Cardiac muscle cell (in vitro differentiated cells and primary cell): ENCODE measurements around the gene LIN7B. TPM values are rescaled to one million over a fixed set of nuclear protein-coding genes. Genes with fewer than 3 reads are reported as not detected.
"Not testable (repeated sequence)": the region's sequence is repeated elsewhere in the genome, so short reads cannot be mapped to it uniquely, and the experiment has no call there.

Experiments used
- DNase-seq, 2 donors: peaks; one replicate each; pipeline versions ENCODE4 v3.0.0 to v3.0.0-alpha.2; 2010 to 2017; ENCODE audit warnings: low read depth in 1 of 2, low spot score in 1 of 2
- H3K27ac ChIP-seq: fragments of 200-600 bp; sonication (generic); 2 replicates; pipeline ENCODE4 v1.5.1; 2016
- H3K27me3 ChIP-seq: fragments of 200-600 bp; sonication (generic); 2 replicates; pipeline ENCODE4 v1.6.0; 2016; ENCODE audit warnings: control low read depth
- H3K36me3 ChIP-seq: fragments of 200-600 bp; sonication (generic); 2 replicates; pipeline ENCODE4 v1.5.1; 2016; ENCODE audit warnings: control low read depth
- H3K4me1 ChIP-seq: fragments of 200-600 bp; sonication (generic); 2 replicates; pipeline ENCODE4 v1.8.1; 2017; ENCODE audit warnings: low read depth, mild to moderate bottlenecking, mixed run types
- H3K4me3 ChIP-seq: fragments of 200-600 bp; sonication (generic); 2 replicates; pipeline ENCODE4 v1.5.1; 2016; ENCODE audit warnings: mild to moderate bottlenecking
- H3K9me3 ChIP-seq: fragments of 200-600 bp; sonication (generic); 2 replicates; pipeline ENCODE4 v1.5.1; 2017; ENCODE audit warnings: low read depth, mild to moderate bottlenecking, control low read depth
- CTCF ChIP-seq: IDR thresholded peaks from 2 replicates; pipeline ENCODE4 v1.5.1; 2012; ENCODE audit warnings: low read depth, mild to moderate bottlenecking, low read length
- polyA plus RNA-seq: library from polyadenylated mRNA; unstranded; fragments of >200 nt; fragmentation: Nextera tagmentation; extraction: Ambion mirVana; gene quantifications from 2 replicates; pipeline ENCODE4 v1.2.1, GENCODE V29; 2016
- total RNA-seq: library from RNA; depleted of rRNA; stranded (reverse); fragments of >200 nt; gene quantifications from 2 replicates; pipeline ENCODE4 v1.2.3, GENCODE V29; 2016

LIN7B gene
- total and polyA plus RNA-seq, 2 experiments from 2014 or later, result 20.0 to 37.8 TPM

DNA sequence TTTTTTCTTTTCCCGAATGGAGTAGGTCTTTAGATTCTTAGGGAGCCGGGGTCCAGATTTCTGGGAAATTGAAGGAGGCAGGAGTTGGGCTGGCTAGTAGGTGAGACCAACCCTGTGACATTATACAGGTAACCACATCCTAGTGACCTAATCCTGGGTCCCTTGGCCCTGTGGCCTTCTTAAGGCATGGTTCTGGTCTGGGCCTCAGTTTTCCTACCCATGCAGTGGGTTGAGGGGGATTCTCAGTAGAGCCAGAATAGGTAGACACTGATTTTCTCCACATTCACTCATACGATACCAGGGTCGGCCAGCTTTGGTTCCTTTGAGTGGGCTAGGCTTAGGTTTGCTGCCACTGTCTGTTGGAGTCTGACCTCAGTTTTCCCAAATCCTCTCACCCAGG lies 12.4 kb downstream of the LIN7B start:
- peaks cover 6% of the 10 kb centered on the region for H3K4me1 ChIP-seq

GRCh38 chr19:49127225-49127624 lies 13.1 kb downstream of the LIN7B start:
- H3K27ac ChIP-seq, H3K4me1 ChIP-seq, H3K36me3 ChIP-seq, H3K9me3 ChIP-seq, H3K27me3 ChIP-seq, H3K4me3 ChIP-seq, DNase-seq: not testable (repeated sequence)

More for the DNA sequence above, 12.4 kb downstream of the LIN7B start:
- TF ChIP-seq CTCF, result no peak
- H3K9me3 ChIP-seq, result no peaks in the 10 kb centered on the region
- no peak overlapping the region for H3K27ac ChIP-seq
- no peaks in the 10 kb centered on the region for H3K36me3 ChIP-seq
- DNase-seq, result no peak
- H3K27me3 ChIP-seq, result no peaks in the 10 kb centered on the region
- H3K4me3 ChIP-seq, result no peak overlapping the region

- H3K27me3 ChIP-seq, result no peaks in the 10 kb centered on the region
- no peak overlapping the region for H3K27ac ChIP-seq
- H3K4me3 ChIP-seq, result peak overlapping the region; percentile 14
- H3K36me3 ChIP-seq, result no peaks in the 10 kb centered on the region
- TF ChIP-seq CTCF, result peak; percentile 17
- DNase-seq, result peak; percentile 98 to 99
- peaks cover 6% of the 10 kb centered on the region for H3K4me1 ChIP-seq
- H3K9me3 ChIP-seq, result no peaks in the 10 kb centered on the region
These were observed 13.7 kb downstream of the LIN7B start for GRCh38 chr19:49127674-49128544.

- Histone ChIP-seq H3K4me3 (peak overlapping the region; percentile 14), H3K27me3 (no peaks in the 10 kb centered on the region), H3K4me1 (peaks cover 6% of the 10 kb centered on the region), H3K36me3 (no peaks in the 10 kb centered on the region), H3K27ac (no peak overlapping the region), H3K9me3 (no peaks in the 10 kb centered on the region)
- no peak for TF ChIP-seq CTCF
- no peak for DNase-seq
These were observed 14.5 kb downstream of the LIN7B start for GRCh38 chr19:49128545-49129237.

GRCh38 chr19:49129238-49129583 lies 15.0 kb downstream of the LIN7B start:
- DNase-seq, result peak in 1 of 2 donors; percentile 63
- no peak overlapping the region for H3K27ac ChIP-seq
- H3K36me3 ChIP-seq, result no peaks in the 10 kb centered on the region
- no peaks in the 10 kb centered on the region for H3K9me3 ChIP-seq
- no peak for TF ChIP-seq CTCF
- peak overlapping the region; percentile 14 for H3K4me3 ChIP-seq
- peaks cover 6% of the 10 kb centered on the region for H3K4me1 ChIP-seq
- no peaks in the 10 kb centered on the region for H3K27me3 ChIP-seq

GRCh38 chr19:49130325-49130724 lies 16.2 kb downstream of the LIN7B start:
- H3K9me3 ChIP-seq, result no peaks in the 10 kb centered on the region
- no peak for TF ChIP-seq CTCF
- no peak overlapping the region for H3K4me3 ChIP-seq
- H3K4me1 ChIP-seq, result peaks cover 6% of the 10 kb centered on the region
- no peaks in the 10 kb centered on the region for H3K27me3 ChIP-seq
- DNase-seq, result no peak
- no peak overlapping the region for H3K27ac ChIP-seq
- H3K36me3 ChIP-seq, result no peaks in the 10 kb centered on the region
